Gastroesophageal sphincter (tissue), 4 donors: ENCODE measurements around the gene CARS2. TPM values are rescaled to one million over a fixed set of nuclear protein-coding genes. Genes with fewer than 3 reads are reported as not detected.

Experiments used
- ATAC-seq: fragments of 150-250 bp; one replicate; pipeline ENCODE4 v1.9.1; 2016; ENCODE audit warnings: mild to moderate bottlenecking, moderate library complexity
- H3K27ac ChIP-seq, 4 donors: fragments of 200-600 bp; sonication (generic) in 3 of 4; 1 replicate in 3 of 4; 2 replicates in 1 of 4; pipeline ENCODE4 v1.5.1; 2016 to 2019
- H3K27me3 ChIP-seq: fragments of 200-600 bp; sonication (generic); one replicate; pipeline ENCODE4 v1.5.1; 2019
- H3K36me3 ChIP-seq, 2 donors: fragments of 200-600 bp; sonication (generic); one replicate each; pipeline ENCODE4 v1.5.1; 2019; ENCODE audit warnings: control low read depth in 1 of 2
- H3K4me1 ChIP-seq, 3 donors: fragments of 200-600 bp; sonication (generic); 1 replicate in 2 of 3; 2 replicates in 1 of 3; pipeline ENCODE4 v1.5.1; 2016 to 2019; ENCODE audit warnings: control low read depth in 2 of 3
- H3K4me3 ChIP-seq, 2 donors: fragments of 200-600 bp; sonication (generic); one replicate each; pipeline ENCODE4 v1.5.1; 2019; ENCODE audit warnings: mild to moderate bottlenecking in 1 of 2, moderate library complexity in 1 of 2
- H3K9me3 ChIP-seq, 3 donors: fragments of 200-600 bp; sonication (generic); one replicate each; pipeline ENCODE4 v1.5.1; 2017 to 2019; ENCODE audit warnings: control low read depth in 2 of 3
- CTCF ChIP-seq, 4 experiments: fragments of 200-600 bp in 2 of 4; fragments of 450-650 bp in 2 of 4; sonication (generic) in 1 of 4; IDR thresholded peaks; one replicate each; pipeline ENCODE4 v1.5.1; 2017 to 2019; ENCODE audit warnings: antibody characterized with exemption in 4 of 4, mild to moderate bottlenecking in 2 of 4, moderate library complexity in 2 of 4
- EP300 ChIP-seq: sonication (generic); formaldehyde crosslinking; IDR thresholded peaks from one replicate; pipeline ENCODE4 v1.6.1; 2017; ENCODE audit warnings: antibody characterized with exemption, mild to moderate bottlenecking
- POLR2A ChIP-seq, 2 donors: fragments of 450-650 bp; IDR thresholded peaks; one replicate each; pipeline ENCODE4 v1.6.1; 2017; ENCODE audit warnings: antibody characterized with exemption in 2 of 2, mild to moderate bottlenecking in 2 of 2, moderate library complexity in 1 of 2
- POLR2AphosphoS5 ChIP-seq: sonication (generic); formaldehyde crosslinking; IDR thresholded peaks from one replicate; pipeline ENCODE4 v1.6.1; 2017; ENCODE audit warnings: antibody characterized with exemption
- WGBS, 2 donors: methylation state at CpG; one replicate each; pipeline ENCODE4 v1.1.5; 2018; ENCODE audit warnings: low coverage in 1 of 2; 5-methylcytosine and 5-hydroxymethylcytosine counted together
- total RNA-seq, 4 donors: library from RNA; depleted of rRNA; stranded (reverse); fragments of >200 nt; gene quantifications; one replicate each; pipeline ENCODE4 v1.1.0, GENCODE V29; 2016

The CARS2 gene
- total RNA-seq, 4 donors from 2014 or later, result 36.6 to 69.1 (median 53.8) TPM

- no peak overlapping the region for H3K4me3 ChIP-seq
- H3K27me3 ChIP-seq, result no peaks in the 10 kb centered on the region
- H3K4me1 ChIP-seq, result peaks cover 0 to 32% (median 15%) of the 10 kb centered on the region in 3 donors
- no CpG with 5 or more reads among the region's 13 CpGs for WGBS, 2 donors
- TF ChIP-seq POLR2AphosphoS5, result peak; percentile 45
- TF ChIP-seq POLR2A (IDR thresholded peaks at IDR 0.05), result no peak
- H3K36me3 ChIP-seq, result peaks cover 0 to 94% of the 10 kb centered on the region in 2 donors
- no peaks in the 10 kb centered on the region for H3K9me3 ChIP-seq
- H3K27ac ChIP-seq, result peak overlapping the region in 3 of 4 donors; percentile 60 to 63 (median 61)
- peak; percentile 35 for ATAC-seq
These were observed 65.3 kb downstream of the CARS2 start for GRCh38 chr13:110640591-110641029.

GRCh38 chr13:110639935-110640334 lies 66.0 kb downstream of the CARS2 start:
- ATAC-seq, result no peak
- Histone ChIP-seq H3K27me3 (no peaks in the 10 kb centered on the region), H3K27ac (peak overlapping the region in 3 of 4 donors; percentile 60 to 63 (median 61)), H3K4me3 (no peak overlapping the region), H3K9me3 (no peaks in the 10 kb centered on the region), H3K36me3 (peaks cover 0 to 94% of the 10 kb centered on the region in 2 donors), H3K4me1 (peaks cover 0 to 25% (median 13%) of the 10 kb centered on the region in 3 donors)
- 56 to 79% methylated on average over 4 to 5 of the region's 5 CpGs for WGBS, 2 donors
- TF ChIP-seq CTCF (IDR thresholded peaks at IDR 0.05) (no peak), EP300 (no peak), POLR2AphosphoS5 (no peak), POLR2A (IDR thresholded peaks at IDR 0.05) (no peak)

GRCh38 chr13:110638814-110639806 lies 66.8 kb downstream of the CARS2 start:
- WGBS, 2 donors, result 80 to 82% methylated on average over 16 to 19 of the region's 39 CpGs
- peaks cover 0 to 17% (median 10%) of the 10 kb centered on the region in 3 donors for H3K4me1 ChIP-seq
- H3K36me3 ChIP-seq, result peaks cover 0 to 100% of the 10 kb centered on the region in 2 donors
- ATAC-seq, result no peak
- no peaks in the 10 kb centered on the region for H3K9me3 ChIP-seq
- no peak overlapping the region for H3K4me3 ChIP-seq
- TF ChIP-seq EP300, result no peak
- peak; percentile 5 for TF ChIP-seq POLR2AphosphoS5
- H3K27ac ChIP-seq, result no peak overlapping the region
- H3K27me3 ChIP-seq, result no peaks in the 10 kb centered on the region

DNA sequence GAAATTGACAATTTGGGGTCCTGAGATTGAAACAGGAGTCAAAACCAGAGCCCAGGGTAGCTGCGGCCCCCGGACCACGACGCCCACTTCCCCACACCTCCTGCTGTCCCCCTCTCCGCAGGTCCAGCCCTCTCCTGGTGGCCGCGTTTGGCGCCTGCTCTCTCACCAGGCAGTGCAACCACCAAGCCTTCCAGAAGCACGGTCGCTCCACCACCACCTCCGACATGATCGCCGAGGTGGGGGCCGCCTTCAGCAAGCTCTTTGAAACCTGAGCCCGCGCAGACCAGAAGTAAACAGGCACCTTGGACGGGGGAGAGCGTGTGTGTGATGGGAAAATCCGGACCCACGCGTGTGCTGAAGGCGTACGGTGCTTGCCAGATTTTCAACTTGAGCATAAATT lies 67.7 kb downstream of the CARS2 start:
- WGBS, 2 donors, result 100% methylated on average over 1 of the region's 23 CpGs; no CpG with 5 or more reads in 1 of the 2 donors
- TF ChIP-seq POLR2A (IDR thresholded peaks at IDR 0.05), result no peak
- TF ChIP-seq POLR2AphosphoS5, result no peak
- TF ChIP-seq EP300, result no peak
- no peak for TF ChIP-seq CTCF (IDR thresholded peaks at IDR 0.05)
- Histone ChIP-seq H3K27me3 (no peaks in the 10 kb centered on the region), H3K9me3 (no peaks in the 10 kb centered on the region), H3K4me3 (no peak overlapping the region), H3K4me1 (peaks cover 0 to 17% (median 10%) of the 10 kb centered on the region in 3 donors), H3K27ac (no peak overlapping the region), H3K36me3 (peaks cover 0 to 93% of the 10 kb centered on the region in 2 donors)
- ATAC-seq, result no peak

- ATAC-seq, result no peak
- WGBS, 2 donors, result 17 to 71% methylated on average over 1 to 4 of the region's 6 CpGs
- H3K36me3 ChIP-seq, result peaks cover 0 to 88% of the 10 kb centered on the region in 2 donors
These were observed 68.2 kb downstream of the CARS2 start for GRCh38 chr13:110637747-110638146.

DNA sequence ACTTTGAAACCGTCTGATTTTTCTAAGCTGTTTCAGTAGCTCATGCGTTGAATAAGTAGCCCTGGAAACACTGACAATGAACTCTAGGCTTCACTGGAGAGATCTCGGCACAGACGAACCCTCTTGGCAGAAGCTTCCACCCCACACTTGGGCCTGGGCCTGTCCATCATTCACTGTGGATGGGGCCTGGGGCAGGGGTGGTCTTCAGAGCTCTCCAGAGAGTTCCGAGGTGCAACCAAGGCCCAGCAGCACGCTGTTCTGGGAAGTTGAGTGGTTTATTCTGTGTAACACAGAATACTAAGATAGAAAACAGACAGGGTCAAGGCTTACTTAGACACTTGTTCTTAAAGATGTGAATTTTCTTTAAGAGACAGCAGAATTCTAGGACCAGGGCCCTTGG lies 68.6 kb downstream of the CARS2 start:
- TF ChIP-seq POLR2AphosphoS5 (no peak), CTCF (IDR thresholded peaks at IDR 0.05) (no peak), EP300 (no peak), POLR2A (IDR thresholded peaks at IDR 0.05) (no peak)
- no peak overlapping the region for H3K4me3 ChIP-seq
- H3K9me3 ChIP-seq, result no peaks in the 10 kb centered on the region
- ATAC-seq, result no peak
- peaks cover 0 to 17% (median 10%) of the 10 kb centered on the region in 3 donors for H3K4me1 ChIP-seq
- no peak overlapping the region for H3K27ac ChIP-seq
- no peaks in the 10 kb centered on the region for H3K27me3 ChIP-seq
- H3K36me3 ChIP-seq, result peaks cover 0 to 84% of the 10 kb centered on the region in 2 donors
- WGBS, 2 donors, result 79 to 83% methylated on average over 3 of the region's 6 CpGs

More at GRCh38 chr13:110637747-110638146, 68.2 kb downstream of the CARS2 start:
- H3K9me3 ChIP-seq, result no peaks in the 10 kb centered on the region
- peaks cover 0 to 17% (median 10%) of the 10 kb centered on the region in 3 donors for H3K4me1 ChIP-seq
- TF ChIP-seq EP300, result no peak
- no peak for TF ChIP-seq POLR2AphosphoS5
- no peaks in the 10 kb centered on the region for H3K27me3 ChIP-seq
- H3K27ac ChIP-seq, result no peak overlapping the region
- no peak overlapping the region for H3K4me3 ChIP-seq
